Stimulated activated naive CD8-positive, alpha-beta T cell treated with anti-CD3 and anti-CD28 coated beads, Interleukin-15, amount 100 ng/mL, for 72 hours (primary cell): ENCODE data around the gene ARHGEF1.

Source experiments
- ATAC-seq: fragments of 150-1000 bp; cut with Tn5 transposase; 2 replicates; pipeline ENCODE4 v1.10.0; 2021; ENCODE audit warnings: mild to moderate bottlenecking, moderate library complexity
- DNase-seq, 2 donors: peaks; one replicate each; pipeline ENCODE4 v3.0.0; 2021 to 2022
- H3K27ac Mint-ChIP-seq, 2 donors: one replicate each; pipeline ENCODE4 v1.8.0; 2022; ENCODE audit warnings: mild to moderate bottlenecking in 2 of 2, mixed read lengths in 2 of 2, moderate library complexity in 2 of 2
- H3K27me3 Mint-ChIP-seq: one replicate; pipeline ENCODE4 v1.8.0; 2022; ENCODE audit warnings: mixed read lengths
- H3K4me1 Mint-ChIP-seq: one replicate; pipeline ENCODE4 v1.8.0; 2022; ENCODE audit warnings: mild to moderate bottlenecking, mixed read lengths
- H3K4me3 Mint-ChIP-seq, 2 donors: one replicate each; pipeline ENCODE4 v1.8.0; 2022; ENCODE audit warnings: mild to moderate bottlenecking in 2 of 2, mixed read lengths in 2 of 2, moderate library complexity in 1 of 2
- H3K9me3 Mint-ChIP-seq, 2 donors: one replicate each; pipeline ENCODE4 v1.8.0; 2022; ENCODE audit warnings: mixed read lengths in 2 of 2

ARHGEF1 gene

GRCh38 chr19:41859618-41860418 is 23.2 kb upstream of the ARHGEF1 start, which contains the start of gene RPS19:
TSS of gene RPS19 (plus strand) at chr19:41860255. CDS start at chr19:41860775, 520 bp downstream.
- H3K4me3 Mint-ChIP-seq, result peak within 1 kb of the TSS; percentile 86 to 90
- ATAC-seq (peak; percentile 91), DNase-seq (peak; percentile 98)
- H3K27ac Mint-ChIP-seq, result peak within 1 kb of the TSS; percentile 99
- peaks cover 42% of the 10 kb centered on the region for H3K4me1 Mint-ChIP-seq
- no peaks in the 10 kb centered on the region for H3K9me3 Mint-ChIP-seq
- H3K27me3 Mint-ChIP-seq, result no peaks in the 10 kb centered on the region

- ATAC-seq (no peak), DNase-seq (peak in 1 of 2 donors; percentile 37)
- peak overlapping the region; percentile 97 to 99 for H3K27ac Mint-ChIP-seq
- H3K4me1 Mint-ChIP-seq, result peaks cover 48% of the 10 kb centered on the region
- peak overlapping the region; percentile 86 to 90 for H3K4me3 Mint-ChIP-seq
- H3K9me3 Mint-ChIP-seq, result no peaks in the 10 kb centered on the region
- no peaks in the 10 kb centered on the region for H3K27me3 Mint-ChIP-seq
Measured at GRCh38 chr19:41860419-41861115, 22.4 kb upstream of the ARHGEF1 start.

- H3K27me3 Mint-ChIP-seq, result no peaks in the 10 kb centered on the region
- DNase-seq (no peak), ATAC-seq (no peak)
- peaks cover 55% of the 10 kb centered on the region for H3K4me1 Mint-ChIP-seq
- no peaks in the 10 kb centered on the region for H3K9me3 Mint-ChIP-seq
- peak overlapping the region; percentile 97 to 99 for H3K27ac Mint-ChIP-seq
- H3K4me3 Mint-ChIP-seq, result peak overlapping the region; percentile 86 to 90
Measured at GRCh38 chr19:41861116-41861768, 21.7 kb upstream of the ARHGEF1 start.

GRCh38 chr19:41861846-41862245 is 21.1 kb upstream of the ARHGEF1 start:
- peaks cover 61% of the 10 kb centered on the region for H3K4me1 Mint-ChIP-seq
- ATAC-seq, result no peak

GRCh38 chr19:41862445-41862986 is 20.5 kb upstream of the ARHGEF1 start:
- ATAC-seq, result no peak
- Mint-ChIP-seq H3K4me3 (peak overlapping the region; percentile 86 to 90), H3K27ac (peak overlapping the region; percentile 86 to 99), H3K9me3 (no peaks in the 10 kb centered on the region), H3K4me1 (peaks cover 68% of the 10 kb centered on the region), H3K27me3 (no peaks in the 10 kb centered on the region)
- DNase-seq, result peak in 1 of 2 donors; percentile 39

More at GRCh38 chr19:41861846-41862245, 21.1 kb upstream of the ARHGEF1 start:
- H3K4me3 Mint-ChIP-seq, result peak overlapping the region; percentile 86 to 90
- no peaks in the 10 kb centered on the region for H3K27me3 Mint-ChIP-seq
- H3K9me3 Mint-ChIP-seq, result no peaks in the 10 kb centered on the region
- peak overlapping the region; percentile 97 to 99 for H3K27ac Mint-ChIP-seq
- DNase-seq, result no peak

- Mint-ChIP-seq H3K9me3 (no peaks in the 10 kb centered on the region), H3K27me3 (no peaks in the 10 kb centered on the region), H3K27ac (peak overlapping the region; percentile 94 to 95), H3K4me3 (peak overlapping the region; percentile 86 to 90), H3K4me1 (peaks cover 76% of the 10 kb centered on the region)
- DNase-seq (no peak), ATAC-seq (no peak)
Measured at GRCh38 chr19:41863209-41863931, 19.6 kb upstream of the ARHGEF1 start.

- Mint-ChIP-seq H3K4me3 (peak overlapping the region; percentile 82 to 86), H3K27me3 (no peaks in the 10 kb centered on the region)
- no peak for DNase-seq
Measured at GRCh38 chr19:41864374-41864773, 18.6 kb upstream of the ARHGEF1 start.

GRCh38 chr19:41866284-41866683 is 16.7 kb upstream of the ARHGEF1 start:
- DNase-seq (no peak), ATAC-seq (no peak)
- H3K4me3 Mint-ChIP-seq, result peak overlapping the region; percentile 71 to 73
- peak overlapping the region; percentile 87 to 97 for H3K27ac Mint-ChIP-seq
- H3K27me3 Mint-ChIP-seq, result no peaks in the 10 kb centered on the region
- H3K9me3 Mint-ChIP-seq, result no peaks in the 10 kb centered on the region
- H3K4me1 Mint-ChIP-seq, result peaks cover 99% of the 10 kb centered on the region

More at GRCh38 chr19:41864374-41864773, 18.6 kb upstream of the ARHGEF1 start:
- Mint-ChIP-seq H3K4me1 (peaks cover 86% of the 10 kb centered on the region), H3K27ac (peak overlapping the region; percentile 94 to 98), H3K9me3 (no peaks in the 10 kb centered on the region)
- no peak for ATAC-seq

GRCh38 chr19:41868120-41868988 is 14.6 kb upstream of the ARHGEF1 start:
- H3K27me3 Mint-ChIP-seq, result no peaks in the 10 kb centered on the region
- no peaks in the 10 kb centered on the region for H3K9me3 Mint-ChIP-seq
- ATAC-seq, result no peak
- peak overlapping the region; percentile 56 to 86 for H3K27ac Mint-ChIP-seq
- peak overlapping the region; percentile 38 to 55 for H3K4me3 Mint-ChIP-seq
- no peak for DNase-seq
- peaks cover 99% of the 10 kb centered on the region for H3K4me1 Mint-ChIP-seq

- ATAC-seq (no peak), DNase-seq (no peak)
- no peaks in the 10 kb centered on the region for H3K9me3 Mint-ChIP-seq
- H3K27ac Mint-ChIP-seq, result peak overlapping the region; percentile 40 to 84
- H3K27me3 Mint-ChIP-seq, result no peaks in the 10 kb centered on the region
- peak overlapping the region in 1 of 2 donors; percentile 55 for H3K4me3 Mint-ChIP-seq
- peaks cover 97% of the 10 kb centered on the region for H3K4me1 Mint-ChIP-seq
Measured at GRCh38 chr19:41868989-41869300, 14.0 kb upstream of the ARHGEF1 start.

- ATAC-seq, result no peak
- no peaks in the 10 kb centered on the region for H3K27me3 Mint-ChIP-seq
- peak overlapping the region; percentile 25 to 35 for H3K4me3 Mint-ChIP-seq
- peaks cover 94% of the 10 kb centered on the region for H3K4me1 Mint-ChIP-seq
- H3K27ac Mint-ChIP-seq, result peak overlapping the region; percentile 81 to 84
- no peaks in the 10 kb centered on the region for H3K9me3 Mint-ChIP-seq
- DNase-seq, result no peak
Measured at GRCh38 chr19:41869374-41869955, 13.5 kb upstream of the ARHGEF1 start.

- Mint-ChIP-seq H3K4me3 (peak overlapping the region; percentile 57 to 63), H3K27ac (peak overlapping the region; percentile 83 to 84), H3K4me1 (peaks cover 95% of the 10 kb centered on the region), H3K27me3 (no peaks in the 10 kb centered on the region), H3K9me3 (no peaks in the 10 kb centered on the region)
- ATAC-seq, result no peak
- DNase-seq, result no peak
Measured at GRCh38 chr19:41870401-41870873, 12.5 kb upstream of the ARHGEF1 start.

GRCh38 chr19:41871573-41872383 is 11.2 kb upstream of the ARHGEF1 start:
- H3K4me3 Mint-ChIP-seq, result peak overlapping the region; percentile 63 to 64
- peaks cover 95% of the 10 kb centered on the region for H3K4me1 Mint-ChIP-seq
- H3K27me3 Mint-ChIP-seq, result no peaks in the 10 kb centered on the region
- peak overlapping the region; percentile 93 to 97 for H3K27ac Mint-ChIP-seq
- ATAC-seq (peak; percentile 86), DNase-seq (peak; percentile 78 to 86)
- H3K9me3 Mint-ChIP-seq, result no peaks in the 10 kb centered on the region
